ENCODE data around the gene MYH14.

The MYH14 gene

DNA sequence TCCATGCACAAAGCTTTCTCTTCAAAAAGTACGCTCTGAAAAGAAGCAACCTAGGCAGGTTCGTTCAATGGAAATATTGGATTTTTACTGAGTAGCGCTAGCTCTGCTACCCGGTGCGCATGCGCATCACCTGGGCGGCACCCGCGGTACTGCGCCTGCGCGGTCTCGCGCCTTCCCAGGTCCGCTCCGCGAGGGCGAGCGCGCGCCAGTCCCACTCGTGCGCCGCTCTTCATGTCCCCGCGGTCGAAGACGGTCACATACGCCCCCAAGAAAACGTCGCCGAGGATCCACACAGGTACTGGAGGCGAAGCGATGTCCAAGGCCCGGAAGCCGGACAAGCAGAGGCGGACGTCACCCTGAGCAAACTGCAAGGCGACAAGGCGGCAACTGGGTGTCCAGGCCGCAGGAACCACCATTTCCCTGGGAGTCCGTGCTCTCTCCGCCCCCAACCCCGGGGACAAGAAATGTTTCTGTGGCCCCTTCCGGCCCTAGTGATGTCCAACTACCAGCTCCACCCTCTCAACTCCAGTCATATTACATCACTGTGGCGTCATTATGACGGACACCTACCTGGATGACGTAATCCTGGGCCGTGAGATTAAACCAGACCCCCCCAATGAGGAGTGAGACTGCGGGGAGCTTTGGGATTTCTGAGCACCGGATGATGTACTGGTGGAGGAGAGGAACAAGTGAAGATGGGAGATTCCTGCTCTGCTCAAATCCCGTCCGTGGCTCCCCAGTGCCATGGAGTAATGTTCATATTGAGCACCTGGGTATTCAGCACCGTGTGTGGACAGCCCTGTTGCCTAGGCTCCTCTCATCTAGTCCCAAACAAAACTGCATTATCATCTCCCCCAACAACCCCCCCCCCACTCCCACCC lies 130.6 kb downstream of the MYH14 start:
- no peak; the same call in 1 of the 2 replicates for TF ChIP-seq GATA2 (IDR thresholded peaks at IDR 0.05; ENCODE audit: low read depth, low read length)
- no peak for TF ChIP-seq GATA3 (IDR thresholded peaks at IDR 0.05; ENCODE audit: low read depth, low read length)

DNA sequence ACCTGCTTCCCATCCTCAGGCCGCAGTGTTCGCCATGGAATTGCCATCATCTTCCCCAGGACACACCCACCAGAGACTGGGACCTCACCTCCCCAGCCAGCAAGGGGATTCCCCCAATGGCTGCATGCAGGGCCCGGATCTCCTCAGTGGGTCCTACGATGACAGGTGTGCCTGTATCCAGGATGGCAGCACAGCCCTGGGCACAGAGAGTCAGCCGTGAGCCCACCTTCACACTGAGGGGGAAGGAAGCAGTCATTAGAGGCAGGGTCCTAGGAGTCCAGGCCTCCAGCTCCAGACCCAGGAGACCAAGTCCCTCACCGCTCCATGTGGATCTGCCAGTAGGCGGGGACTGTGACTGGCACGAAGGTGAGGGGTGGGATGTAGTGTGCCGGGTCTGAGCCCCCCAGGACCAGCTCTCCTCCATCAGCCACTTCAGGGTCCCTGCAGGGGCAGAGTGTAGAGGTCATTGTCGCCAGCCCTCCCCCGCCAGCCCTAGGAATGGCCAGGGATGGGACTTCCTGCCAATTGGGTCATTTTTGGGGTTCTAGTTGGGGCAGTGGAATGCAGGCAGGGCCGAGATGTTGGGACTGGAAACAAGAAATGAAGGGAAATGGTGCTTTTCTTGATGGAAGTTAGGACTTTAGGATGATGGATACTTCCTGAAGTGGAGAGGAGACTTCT lies 131.5 kb downstream of the MYH14 start:
- TF ChIP-seq GATA2 (IDR thresholded peaks at IDR 0.05; ENCODE audit: low read depth, low read length), result no peak
- no peak for TF ChIP-seq GATA3 (IDR thresholded peaks at IDR 0.05; ENCODE audit: low read depth, low read length)

DNA sequence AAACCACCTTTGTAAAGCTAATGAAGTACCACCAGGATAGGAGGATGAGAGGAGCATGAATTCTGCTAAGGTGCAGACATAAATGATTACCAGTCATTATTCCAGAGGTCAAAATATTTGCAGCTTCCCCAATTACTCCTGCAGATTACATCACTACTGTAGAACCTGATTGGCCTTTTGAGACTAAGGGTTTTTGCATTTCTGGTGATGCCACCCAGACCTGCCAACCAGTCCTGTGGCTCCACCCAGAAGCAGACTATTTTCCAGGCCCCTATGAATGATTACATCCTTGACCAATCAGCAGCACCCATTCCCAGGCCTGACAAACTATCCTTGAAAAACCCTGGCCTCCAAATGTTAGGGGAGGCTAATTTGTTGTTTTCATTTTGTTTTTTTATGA lies 136.9 kb downstream of the MYH14 start:
- no peak for TF ChIP-seq GATA2 (IDR thresholded peaks at IDR 0.05; ENCODE audit: low read depth, low read length)
- TF ChIP-seq GATA3 (IDR thresholded peaks at IDR 0.05; ENCODE audit: low read depth, low read length), result no peak

DNA sequence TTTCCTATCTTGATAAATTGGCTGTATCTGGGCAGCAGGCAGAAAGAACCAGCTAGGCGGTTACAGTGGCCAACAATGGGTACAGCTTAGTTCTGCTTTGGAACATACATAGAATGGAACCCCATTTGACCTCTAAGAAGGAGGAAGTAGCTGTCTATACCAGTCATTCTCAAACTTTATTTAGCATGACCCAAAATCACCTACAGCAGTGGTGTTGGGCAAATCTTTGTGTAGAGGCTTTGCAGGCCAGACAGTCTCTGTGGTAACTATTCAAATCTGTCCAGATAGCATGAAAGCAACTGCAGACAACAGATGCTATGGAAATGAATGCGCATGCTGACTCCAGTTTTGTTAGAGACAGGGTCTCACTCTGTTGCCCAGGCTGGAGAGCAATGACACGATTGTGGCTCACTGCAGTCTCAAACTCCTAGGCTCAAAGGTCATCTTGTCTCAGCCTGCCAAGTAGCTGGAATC lies 137.7 kb downstream of the MYH14 start:
- TF ChIP-seq GATA3 (IDR thresholded peaks at IDR 0.05; ENCODE audit: low read depth, low read length) (no peak), GATA2 (IDR thresholded peaks at IDR 0.05; ENCODE audit: low read depth, low read length) (no peak)

DNA sequence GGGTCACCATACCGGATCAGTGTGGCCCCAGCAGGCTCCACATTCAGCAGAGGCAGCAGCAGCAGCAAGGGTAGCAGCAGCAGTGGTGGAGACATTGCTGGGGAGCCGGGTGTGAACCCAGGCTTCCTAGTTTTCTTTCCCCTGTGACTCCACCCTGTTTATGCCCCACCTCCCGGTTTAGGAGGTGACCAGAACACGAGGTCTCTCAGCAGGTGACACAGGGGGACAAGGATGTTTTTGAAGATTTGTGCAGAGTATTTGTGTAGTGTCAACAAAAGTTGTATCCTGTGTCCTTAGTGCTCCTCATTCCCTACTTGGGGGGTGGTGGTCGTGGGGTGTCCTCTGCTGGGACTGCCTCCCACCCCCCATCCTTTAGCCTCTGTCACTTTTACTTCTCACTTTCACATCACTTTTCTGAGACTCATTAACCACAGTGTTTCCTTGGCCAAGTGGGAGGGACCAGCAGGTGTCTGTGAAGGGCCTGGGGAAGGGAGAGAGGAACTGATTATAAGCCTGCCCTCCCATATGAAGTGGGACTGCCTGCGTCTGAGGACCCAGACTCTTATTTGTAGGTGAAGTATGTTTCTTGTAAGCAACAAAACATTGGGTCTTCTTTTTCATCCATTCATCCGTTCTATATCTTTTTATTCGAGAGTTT lies 141.4 kb downstream of the MYH14 start:
- TF ChIP-seq GATA3 (IDR thresholded peaks at IDR 0.05; ENCODE audit: low read depth, low read length), result no peak
- no peak for TF ChIP-seq GATA2 (IDR thresholded peaks at IDR 0.05; ENCODE audit: low read depth, low read length)

DNA sequence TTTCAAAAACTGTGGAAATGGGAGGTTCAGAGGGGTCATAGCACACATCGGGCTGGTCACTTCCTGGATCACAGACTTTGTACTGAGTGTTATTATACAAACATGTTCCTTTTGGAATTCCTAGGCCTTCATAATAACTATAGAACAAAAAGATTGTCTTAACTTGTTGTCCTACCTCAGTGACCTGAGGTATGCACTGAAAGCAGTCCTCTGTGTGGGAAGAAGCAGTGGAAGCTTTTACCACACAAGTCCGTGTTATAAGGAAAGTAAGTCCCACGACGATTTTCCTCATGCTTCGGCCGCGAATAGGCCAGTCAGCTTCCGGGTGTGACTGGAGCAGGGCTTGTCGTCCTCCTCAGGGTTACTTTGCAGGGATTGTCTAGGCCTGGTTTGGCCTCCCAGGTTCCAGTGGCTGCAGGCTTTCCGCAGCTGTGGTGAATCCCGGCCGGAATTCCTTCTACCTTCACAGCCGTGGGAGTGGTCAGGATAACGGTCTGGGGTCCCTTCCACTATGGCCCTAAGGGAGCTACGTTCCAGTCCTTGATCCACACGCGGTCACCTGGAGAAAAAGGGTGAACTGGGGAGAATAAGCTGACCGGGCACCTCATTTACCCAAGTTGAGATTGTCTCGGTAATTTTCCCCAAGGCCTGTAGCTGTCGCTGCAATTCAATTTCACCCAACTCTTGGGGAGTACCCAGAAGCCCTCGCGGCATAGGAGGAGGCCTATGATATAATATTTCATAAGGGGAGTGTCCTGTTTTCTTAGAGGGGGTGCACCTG lies 146.0 kb downstream of the MYH14 start:
- TF ChIP-seq GATA2 (IDR thresholded peaks at IDR 0.05; ENCODE audit: low read depth, low read length) (no peak), GATA3 (IDR thresholded peaks at IDR 0.05; ENCODE audit: low read depth, low read length) (no peak)

DNA sequence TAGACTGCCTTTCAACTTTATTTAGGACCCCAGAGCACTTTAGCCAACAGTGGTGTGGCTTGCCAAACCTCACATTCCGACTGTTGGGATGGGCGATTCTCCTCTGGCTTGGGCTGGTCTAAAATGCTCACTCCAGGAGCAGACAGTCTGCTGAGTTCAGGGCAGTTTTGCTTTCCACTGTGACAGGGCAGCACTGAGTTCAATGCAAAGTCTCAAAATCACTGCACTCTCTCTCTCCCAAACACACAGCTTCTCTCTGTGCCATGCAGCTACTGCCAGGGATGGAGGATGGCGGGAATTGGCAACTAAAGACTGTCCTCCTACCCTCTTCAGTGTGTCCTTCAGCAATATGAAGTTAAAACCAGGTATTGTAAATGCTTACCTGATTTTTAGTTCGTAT lies 148.8 kb downstream of the MYH14 start:
- TF ChIP-seq GATA2 (IDR thresholded peaks at IDR 0.05; ENCODE audit: low read depth, low read length), result no peak
- TF ChIP-seq GATA3 (IDR thresholded peaks at IDR 0.05; ENCODE audit: low read depth, low read length), result no peak

DNA sequence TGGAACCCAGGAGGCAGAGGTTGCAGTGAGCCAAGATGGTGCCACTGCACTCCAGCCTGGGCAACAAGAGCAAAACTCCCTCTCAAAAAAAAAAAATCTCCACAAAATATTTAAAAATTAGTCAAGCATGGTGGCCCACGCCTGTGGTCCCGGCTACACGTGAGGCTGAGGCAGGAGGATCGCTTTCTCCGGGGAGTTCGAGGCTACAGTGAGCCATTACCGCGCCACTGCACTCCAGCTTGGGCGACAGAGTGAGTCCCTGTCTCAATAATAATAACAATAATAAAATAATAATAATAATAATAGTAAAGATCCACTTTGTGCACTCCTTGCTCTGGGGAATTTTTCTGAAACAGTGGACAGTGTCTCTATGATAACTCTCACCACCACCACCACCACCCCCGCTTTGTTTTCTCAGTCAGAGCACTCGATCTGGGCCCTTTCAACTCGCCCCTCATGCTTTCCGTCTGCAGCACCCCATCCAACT lies 153.3 kb downstream of the MYH14 start:
- TF ChIP-seq GATA2 (IDR thresholded peaks at IDR 0.05; ENCODE audit: low read depth, low read length), result no peak

DNA sequence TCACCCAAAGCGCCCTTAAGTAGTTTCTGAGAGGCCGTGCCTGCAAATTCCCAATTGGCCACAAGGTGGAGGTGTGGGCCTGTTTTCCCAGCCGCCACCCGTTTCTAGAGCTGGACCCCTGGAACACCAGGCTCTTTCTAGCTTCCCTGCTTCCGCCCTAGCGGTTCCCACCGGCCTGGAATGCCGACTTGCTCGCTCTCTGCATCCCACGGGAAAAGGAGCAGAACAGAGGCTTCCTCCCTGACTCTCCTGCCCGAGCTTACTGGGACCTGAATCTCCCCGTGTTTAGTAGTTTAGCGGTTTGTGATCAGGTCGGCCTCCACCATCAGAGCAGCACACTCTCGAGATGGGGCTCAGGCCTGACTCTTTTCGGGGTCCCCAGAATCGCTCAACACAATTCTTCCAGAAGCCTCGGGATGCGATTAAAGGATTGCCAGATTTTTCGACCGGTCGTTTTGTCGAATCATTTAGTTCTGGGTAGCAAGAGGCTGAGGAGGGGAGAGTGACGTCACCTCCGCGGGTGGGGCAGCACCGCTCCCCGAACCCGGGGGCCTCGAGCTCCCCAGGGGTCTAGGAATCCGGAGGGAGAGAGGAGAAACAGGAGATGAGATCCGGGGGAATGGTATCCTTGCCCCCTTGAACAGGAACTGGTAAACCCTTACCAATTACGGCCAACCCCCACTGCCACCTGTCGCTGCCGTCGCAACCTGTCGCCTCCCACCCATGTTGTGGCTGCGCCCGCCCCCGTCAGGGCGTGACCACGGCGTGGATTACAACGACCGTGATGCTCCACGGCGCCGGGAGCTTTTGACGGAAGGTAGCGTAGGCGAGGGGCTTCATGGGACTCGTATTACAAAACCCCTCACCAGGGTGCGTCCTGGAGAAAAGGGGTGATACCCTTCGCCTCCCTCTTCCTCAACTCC lies 154.0 kb downstream of the MYH14 start:
- TF ChIP-seq GATA3 (IDR thresholded peaks at IDR 0.05; ENCODE audit: low read depth, low read length) (no peak), GATA2 (IDR thresholded peaks at IDR 0.05; ENCODE audit: low read depth, low read length) (no peak)

DNA sequence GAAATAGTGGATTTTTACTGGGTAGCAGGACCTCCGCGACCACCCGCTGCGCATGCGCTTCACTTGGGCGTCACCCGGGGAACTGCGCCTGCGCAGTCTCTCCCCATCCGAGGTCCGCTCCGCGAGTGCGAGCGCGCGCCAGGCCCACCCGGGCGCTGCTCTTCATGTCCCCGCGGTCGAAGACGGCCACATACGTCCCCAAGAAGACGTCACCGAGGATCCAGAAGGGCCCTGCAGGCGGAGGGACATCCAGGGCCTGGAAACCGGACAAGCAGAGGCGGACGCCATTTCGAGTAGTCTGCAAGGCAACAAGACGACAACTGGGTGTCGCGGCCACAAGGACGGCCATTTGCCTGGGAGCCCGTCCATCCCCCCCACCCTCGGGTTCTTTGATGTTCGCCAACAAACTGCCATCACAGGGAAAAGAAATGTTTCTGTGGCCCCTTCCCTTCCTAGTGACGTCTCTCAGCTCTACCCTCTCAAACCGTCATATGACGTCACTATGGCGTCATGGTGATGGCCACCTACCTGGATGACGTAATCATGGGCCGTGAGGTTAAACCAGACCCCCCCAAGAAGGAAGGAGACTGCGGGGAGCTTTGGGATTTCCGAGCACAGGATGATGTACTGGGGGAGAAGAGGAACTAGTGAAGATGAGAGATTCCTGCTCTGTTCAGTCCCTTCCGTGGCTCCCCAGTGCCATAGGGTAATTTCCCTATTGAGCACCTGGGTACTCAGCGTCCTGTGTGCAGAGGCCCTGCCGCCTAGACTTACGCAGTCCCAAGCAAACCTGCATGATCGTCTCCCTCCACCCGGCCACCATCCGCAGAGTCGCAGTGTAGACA lies 155.3 kb downstream of the MYH14 start:
- TF ChIP-seq GATA2 (IDR thresholded peaks at IDR 0.05; ENCODE audit: low read depth, low read length) (no peak), GATA3 (IDR thresholded peaks at IDR 0.05; ENCODE audit: low read depth, low read length) (no peak)

DNA sequence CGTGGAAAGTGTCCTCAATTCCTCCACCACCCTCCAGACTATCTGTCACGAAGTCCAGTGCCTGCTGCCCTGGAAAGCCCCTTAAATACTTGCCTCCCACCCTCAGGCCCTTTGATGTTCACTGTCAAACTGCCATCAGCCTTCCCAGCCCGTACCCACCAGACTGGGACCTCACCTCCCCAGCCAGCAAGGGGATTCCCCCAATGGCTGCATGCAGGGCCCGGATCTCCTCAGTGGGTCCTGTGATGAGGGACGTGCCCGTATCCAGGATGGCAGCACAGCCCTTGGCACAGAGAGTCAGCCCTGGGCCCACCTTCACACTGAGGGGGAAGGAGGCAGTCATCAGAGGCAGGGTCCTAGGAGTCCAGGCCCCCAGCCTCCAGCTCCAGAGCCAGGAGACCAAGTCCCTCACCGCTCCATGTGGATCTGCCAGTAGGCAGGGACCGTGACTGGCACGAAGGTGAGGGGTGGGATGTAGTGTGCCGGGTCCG lies 156.0 kb downstream of the MYH14 start:
- no peak for TF ChIP-seq GATA2 (IDR thresholded peaks at IDR 0.05; ENCODE audit: low read depth, low read length)
- TF ChIP-seq GATA3 (IDR thresholded peaks at IDR 0.05; ENCODE audit: low read depth, low read length), result no peak

Data from SH-SY5Y (cell line).